GM18951 (cell line): ENCODE results near the gene CARD16.
"Not testable (repeated sequence)": the region's sequence is repeated elsewhere in the genome, so short reads cannot be mapped to it uniquely, and the experiment has no call there.

ENCODE experiments used
- POLR2A ChIP-seq: IDR thresholded peaks from 4 replicates; pipeline ENCODE4 v1.6.1; 2011; ENCODE audit warnings: mild to moderate bottlenecking; ENCODE audit not compliant: insufficient read length, insufficient read depth; ENCODE audit errors: extremely low read depth
- in situ Hi-C: fragments of 300-500 bp; cut with MboI; formaldehyde crosslinking; loops from one replicate; pipeline ENCODE4 v1.12.0; 2022; ENCODE audit warnings: low sequenced_read_pairs, mixed read lengths, inconsistent platforms; ENCODE audit not compliant: unreplicated experiment

The CARD16 gene

DNA sequence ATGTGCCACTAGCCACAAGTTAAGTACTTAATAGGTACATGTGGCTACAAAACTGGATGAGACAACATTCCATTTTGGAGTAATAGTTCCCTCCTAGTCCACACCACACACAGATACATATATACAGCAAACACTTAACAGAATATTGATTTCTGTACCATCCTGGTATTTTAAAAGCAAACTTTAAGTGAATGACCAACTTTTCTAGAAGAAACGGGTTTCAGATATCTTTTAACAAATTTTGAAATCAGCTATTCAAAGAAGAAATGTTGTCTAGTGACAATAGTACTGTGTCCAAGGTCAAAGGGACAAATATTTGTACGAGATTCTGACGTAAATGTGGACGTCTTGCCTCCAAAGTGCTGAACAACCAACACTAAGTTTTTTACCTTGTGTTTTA is 12.3 kb upstream of the CARD16 start:
- no peak for TF ChIP-seq POLR2A
- in situ Hi-C loops = no loop called here

DNA sequence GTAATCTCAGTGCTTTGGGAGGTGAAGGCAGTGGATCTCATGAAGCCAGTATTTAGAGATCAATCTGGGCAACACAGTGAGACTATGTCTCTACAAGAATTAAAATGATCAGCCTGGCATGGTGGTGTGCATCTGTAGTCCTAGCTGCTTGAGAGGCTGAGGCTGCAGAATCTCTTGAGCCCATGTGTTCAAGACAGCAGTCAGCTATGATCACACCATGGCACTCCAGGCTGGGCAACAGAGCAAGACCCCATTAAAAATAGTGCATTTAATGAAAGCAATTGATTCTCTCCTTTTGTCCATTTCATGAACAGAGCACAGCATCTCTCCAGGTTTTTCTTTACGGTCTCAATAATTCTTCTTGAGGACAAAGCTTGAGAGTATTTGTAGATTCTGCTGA is 11.3 kb upstream of the CARD16 start:
- no peak for TF ChIP-seq POLR2A
- in situ Hi-C loops = no loop called here

DNA sequence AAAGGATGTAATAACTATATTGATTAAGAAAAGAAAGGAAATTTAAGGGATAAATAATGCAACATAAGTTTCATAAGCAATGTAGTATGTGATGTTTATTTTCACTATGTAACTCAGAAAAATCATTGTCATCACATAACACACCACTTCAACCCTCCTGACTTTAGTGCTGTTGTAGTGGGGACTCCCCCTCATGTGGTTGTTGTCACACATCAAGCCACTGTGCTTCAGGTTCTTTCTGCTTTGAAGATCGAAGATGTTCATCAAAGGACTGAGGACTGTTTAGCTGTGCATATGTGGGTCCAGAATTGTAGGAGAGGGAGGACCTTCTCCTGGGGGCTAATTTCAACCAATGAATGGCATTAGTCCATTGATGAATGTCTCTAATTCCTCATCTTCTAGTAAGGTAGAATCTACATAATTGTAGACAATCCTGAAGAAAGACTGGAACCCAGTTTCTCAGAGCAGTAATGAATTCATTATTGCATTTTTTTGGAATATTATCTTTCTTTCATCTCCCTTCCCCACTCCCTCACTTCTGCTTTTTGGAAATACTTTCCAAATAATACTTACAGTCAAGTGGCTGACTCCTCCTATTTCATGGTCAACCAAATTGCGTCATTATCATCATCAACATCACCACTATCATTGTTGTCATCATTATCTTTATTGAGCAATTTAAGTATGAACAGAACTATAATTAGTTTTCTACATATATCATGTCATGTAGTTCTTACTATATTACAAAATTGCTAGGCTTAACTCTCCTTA is 9.8 kb upstream of the CARD16 start:
- in situ Hi-C loops = no loop called here
- no peak for TF ChIP-seq POLR2A

DNA sequence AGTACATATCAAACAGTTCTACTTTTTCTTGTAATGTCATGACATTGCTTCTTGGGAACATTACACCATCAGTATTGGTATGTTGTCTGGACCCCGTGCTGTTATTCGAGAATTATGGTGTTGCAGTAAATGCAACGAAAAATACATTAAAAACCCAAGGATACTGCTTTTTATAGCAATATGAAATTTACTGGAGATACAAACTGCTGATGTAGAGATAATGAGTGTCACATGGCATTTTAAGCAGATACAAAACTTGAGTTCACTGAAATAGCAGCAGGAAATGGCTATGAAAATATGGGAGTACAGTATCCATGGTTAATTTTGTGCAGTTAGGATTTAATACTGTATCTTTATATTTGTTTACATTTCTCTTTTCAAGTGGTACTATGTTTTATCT is 7.4 kb upstream of the CARD16 start:
- in situ Hi-C loops = no loop called here
- no peak for TF ChIP-seq POLR2A

DNA sequence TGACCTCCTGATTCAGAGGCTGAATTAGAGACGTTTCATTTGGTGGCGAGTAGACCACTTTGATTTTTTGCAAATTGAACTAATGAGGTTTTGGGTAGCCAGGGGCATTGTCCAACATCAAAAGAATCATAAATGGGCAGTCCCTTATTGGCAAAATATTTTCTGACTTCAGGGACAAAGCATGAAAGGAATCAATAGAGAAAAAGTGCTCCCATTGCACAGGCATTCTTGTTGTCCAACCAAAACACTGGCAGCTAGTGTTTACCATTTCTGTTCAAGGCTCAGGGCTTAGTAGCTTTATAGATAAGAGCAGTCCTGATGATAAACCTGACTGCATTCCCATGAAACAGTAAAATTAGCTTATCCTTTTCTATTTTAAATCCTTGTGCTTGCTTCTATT is 6.4 kb upstream of the CARD16 start:
- in situ Hi-C loops = no loop called here
- TF ChIP-seq POLR2A = no peak

DNA sequence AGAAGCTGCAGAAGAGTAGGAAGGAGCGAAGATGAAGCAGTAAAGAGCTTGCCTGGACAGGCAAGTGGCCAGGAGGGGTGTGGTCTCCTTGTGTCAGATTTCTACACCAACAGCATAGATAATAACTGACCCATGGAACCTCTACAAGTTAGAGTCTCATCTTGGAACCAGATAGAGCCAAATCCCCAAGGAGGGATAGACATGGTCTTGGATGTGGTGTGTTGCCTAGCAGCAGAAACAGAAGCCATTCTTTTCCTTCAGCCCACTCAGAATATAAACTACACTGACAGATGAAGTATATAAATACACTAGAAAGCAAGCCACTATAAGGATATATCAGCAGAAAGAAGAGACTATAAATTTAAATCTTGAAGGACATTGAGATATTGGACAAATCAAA is 4.3 kb upstream of the CARD16 start:
- in situ Hi-C loops = no loop called here
- no peak for TF ChIP-seq POLR2A

DNA sequence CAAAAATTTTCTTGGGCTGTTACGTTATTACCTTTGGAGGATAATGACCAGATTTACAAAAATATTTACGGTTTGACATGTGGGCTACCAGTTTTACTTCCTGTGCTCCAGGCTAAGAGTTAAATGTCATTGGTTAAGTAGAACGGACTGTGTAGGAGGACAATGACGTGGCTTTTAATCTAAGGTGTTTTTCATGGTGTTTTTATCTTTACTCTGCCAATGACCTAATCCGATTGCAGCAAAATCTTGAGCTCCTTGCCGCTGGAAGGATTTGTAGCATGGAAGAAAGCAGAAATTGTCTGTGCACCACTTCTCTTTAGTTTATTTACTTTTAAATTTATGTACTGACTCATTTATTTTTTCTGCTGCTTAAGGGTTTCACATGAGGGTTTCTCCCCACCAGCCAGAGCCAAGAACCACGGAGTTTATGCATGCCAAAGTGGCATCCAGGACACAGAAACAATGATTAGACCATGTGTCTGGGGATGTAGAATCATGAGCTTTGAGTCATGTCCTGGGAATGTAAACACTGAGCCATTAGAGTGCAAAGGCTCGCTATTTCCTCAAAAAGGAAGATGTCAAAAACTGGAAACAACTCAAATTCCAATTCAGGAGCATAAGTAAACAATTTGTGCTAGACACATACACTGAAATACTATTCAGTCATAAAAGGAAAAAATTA is 1.9 kb upstream of the CARD16 start:
- TF ChIP-seq POLR2A = no peak
- in situ Hi-C loops = no loop called here

DNA sequence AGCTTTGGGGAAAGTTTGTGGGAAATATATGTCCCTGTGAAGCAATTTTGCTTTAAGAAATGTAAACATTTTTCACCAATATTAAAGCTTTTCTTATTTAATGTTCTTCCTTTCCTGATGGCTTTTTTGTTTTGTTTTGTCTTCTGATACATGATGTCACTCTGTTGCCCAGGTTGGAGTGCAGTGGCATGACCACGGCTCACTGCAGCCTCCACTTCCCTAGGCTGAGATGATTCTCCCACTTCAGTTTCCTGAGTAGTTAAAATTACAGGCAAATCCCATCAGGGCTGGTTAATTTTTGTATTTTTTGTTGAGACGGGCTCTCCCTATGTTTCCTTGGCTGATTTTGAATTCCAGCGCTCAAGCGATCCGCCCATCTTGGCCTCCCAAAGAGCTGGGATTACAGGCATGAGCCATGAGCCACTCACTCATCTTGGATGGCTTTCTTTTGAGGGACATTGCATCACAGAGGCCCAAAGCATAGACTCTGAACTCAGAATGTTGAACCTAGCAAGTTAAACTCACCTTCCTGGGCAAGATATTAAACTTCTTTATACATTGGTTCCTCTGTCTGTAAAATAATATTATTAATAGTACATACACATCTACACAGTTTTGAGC is 651 bp upstream of the CARD16 start:
- TF ChIP-seq POLR2A = no peak
- in situ Hi-C loops = no loop called here

DNA sequence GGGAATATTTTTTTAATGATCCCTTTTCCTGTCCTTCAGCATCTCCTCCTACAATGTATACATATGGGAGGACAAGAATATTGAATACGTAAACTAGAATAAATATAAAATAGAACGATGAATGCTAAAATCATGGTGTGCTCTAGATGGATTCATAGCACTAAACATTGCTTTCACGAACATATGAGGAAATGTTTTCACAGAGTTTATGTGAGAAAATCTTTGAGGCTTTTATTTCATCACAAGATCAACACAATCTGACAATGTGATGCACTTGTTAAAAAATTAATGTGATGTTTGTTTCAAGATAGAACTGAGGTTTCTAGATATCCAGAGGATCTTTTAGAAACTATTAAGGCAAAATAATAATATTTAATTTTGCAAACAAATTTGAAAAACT is 3.0 kb downstream of the CARD16 start:
- TF ChIP-seq POLR2A = no peak
- in situ Hi-C loops = no loop called here

DNA sequence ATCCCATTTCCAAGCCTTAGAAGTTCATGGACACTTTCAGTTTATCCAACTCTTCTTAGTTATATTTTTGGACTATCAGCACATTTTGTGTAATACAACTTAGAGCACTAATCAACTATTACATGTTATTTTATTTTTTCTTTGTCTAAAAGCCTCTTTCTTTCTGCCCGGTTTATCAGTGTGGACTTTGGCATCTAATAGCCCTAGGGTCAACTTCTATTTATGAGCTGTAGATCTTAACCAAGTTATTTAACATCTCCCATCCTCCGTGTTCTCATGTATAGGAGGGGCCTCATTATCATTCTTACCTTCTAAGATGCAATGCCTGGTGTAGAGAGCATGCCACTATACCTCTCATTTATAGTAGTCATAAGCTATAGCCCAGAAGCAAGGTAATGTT is 4.4 kb downstream of the CARD16 start:
- in situ Hi-C loops = no loop called here
- no peak for TF ChIP-seq POLR2A

DNA sequence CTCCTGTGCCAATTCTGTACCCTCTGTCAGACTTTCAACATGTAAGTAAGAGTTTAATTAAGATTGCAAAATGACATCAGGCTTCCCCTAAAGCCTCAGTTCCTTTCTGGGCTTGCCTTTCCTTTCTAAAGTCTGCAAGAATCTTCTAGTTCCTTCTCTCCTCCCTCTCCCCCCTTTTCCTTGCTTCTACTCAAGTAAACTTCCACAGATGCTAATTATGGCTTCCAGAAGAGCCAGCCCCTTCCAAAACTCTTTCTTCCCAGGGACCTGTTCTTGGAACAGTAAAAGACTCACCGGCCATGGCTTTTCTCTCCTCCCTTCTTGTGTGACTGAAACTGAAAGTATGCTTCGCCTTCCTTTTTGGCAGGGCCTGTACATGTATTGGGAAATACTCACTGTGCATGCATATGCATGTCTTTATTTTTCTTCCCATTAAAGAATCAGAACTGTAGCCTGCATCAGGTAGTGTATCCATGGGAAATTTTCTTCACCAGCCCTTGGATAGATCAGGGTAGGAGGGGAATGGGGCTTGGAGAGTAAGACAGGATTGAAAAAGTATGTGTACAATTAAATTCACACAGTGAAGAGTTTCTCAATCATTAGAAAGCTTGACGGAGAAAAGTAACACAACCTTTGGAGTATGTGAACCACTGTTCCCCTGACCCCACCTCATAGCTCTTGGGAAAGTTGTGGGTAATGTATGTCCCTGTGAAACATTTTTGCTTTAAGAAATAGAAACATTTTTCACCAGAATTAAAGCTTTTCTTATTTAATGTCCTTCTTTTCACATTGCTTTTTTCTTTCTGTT is 10.1 kb downstream of the CARD16 start, which contains the start of gene CASP1:
CASP1 (minus strand) TSS at position 332 of the 808 bp plus-strand sequence; CDS start at position 301, 31 bp downstream.
- no peak for TF ChIP-seq POLR2A
- in situ Hi-C loops = no loop called here

DNA sequence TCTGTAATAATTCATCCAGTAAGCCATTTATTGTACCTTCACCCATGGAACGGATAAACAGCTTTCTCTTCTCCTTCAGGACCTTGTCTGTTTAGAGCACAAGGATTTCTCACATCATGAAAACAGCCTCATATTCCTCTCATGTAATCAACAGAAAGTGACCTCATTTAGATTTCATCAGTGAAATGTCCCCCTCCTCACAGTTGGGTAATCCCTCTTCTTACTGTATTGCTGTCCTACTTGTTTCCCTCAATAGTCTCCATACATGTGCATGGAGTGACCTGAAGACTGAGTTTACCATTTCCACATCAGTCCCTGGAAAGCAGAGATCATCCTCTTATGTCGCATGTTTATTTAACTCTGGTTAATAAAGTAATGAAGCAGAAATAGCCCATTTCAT is 10.7 kb downstream of the CARD16 start:
- in situ Hi-C loops = not testable (repeated sequence)

DNA sequence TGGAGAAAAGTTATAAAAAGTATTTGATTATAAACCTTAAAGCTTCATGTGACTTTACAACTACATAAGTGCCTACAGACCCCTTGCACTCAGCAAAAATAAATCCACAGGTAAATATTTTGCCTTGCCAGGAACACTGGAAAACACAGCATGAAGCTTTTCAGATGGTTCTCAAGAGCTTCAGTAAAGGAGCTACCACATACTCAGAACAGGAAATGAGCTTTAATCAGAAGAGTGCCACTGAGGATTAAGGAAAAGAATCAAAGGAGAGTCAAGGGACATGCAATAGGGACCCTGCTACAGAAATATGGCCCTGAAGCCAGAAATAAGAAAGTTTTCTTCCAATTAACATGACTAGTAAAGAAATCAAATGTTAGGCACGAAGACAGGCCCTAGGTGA is 11.4 kb downstream of the CARD16 start:
- in situ Hi-C loops = no loop called here
- TF ChIP-seq POLR2A = no peak
